Activated naive CD8-positive, alpha-beta T cell treated with anti-CD3 and anti-CD28 coated beads, Interleukin-2, amount 50 U/mL, for 16 hours (primary cell): ENCODE data around the gene SLC16A13.

Source experiments
- DNase-seq: peaks from one replicate; pipeline ENCODE4 v3.0.0-alpha.2; 2020; ENCODE audit warnings: low read depth, low spot score

Gene SLC16A13

GRCh38 chr17:7014261-7014994 is 21.4 kb upstream of the SLC16A13 start:
- peak; percentile 92 for DNase-seq

GRCh38 chr17:7014995-7015958 is 20.5 kb upstream of the SLC16A13 start:
- no peak for DNase-seq

GRCh38 chr17:7016418-7016817 is 19.4 kb upstream of the SLC16A13 start:
- no peak for DNase-seq

- no peak for DNase-seq
Observed at GRCh38 chr17:7016886-7017826, 18.7 kb upstream of the SLC16A13 start.

GRCh38 chr17:7017827-7018200 is 18.0 kb upstream of the SLC16A13 start:
- no peak for DNase-seq

GRCh38 chr17:7018331-7018964 is 17.4 kb upstream of the SLC16A13 start:
- DNase-seq = no peak

- DNase-seq = no peak
Observed at GRCh38 chr17:7019367-7019766, 16.4 kb upstream of the SLC16A13 start.

GRCh38 chr17:7019839-7020519 is 15.8 kb upstream of the SLC16A13 start:
- no peak for DNase-seq

- no peak for DNase-seq
Observed at GRCh38 chr17:7020894-7021664, 14.7 kb upstream of the SLC16A13 start.

- DNase-seq = peak; percentile 57
Observed at GRCh38 chr17:7021993-7022778, 13.6 kb upstream of the SLC16A13 start.

GRCh38 chr17:7022781-7023571 is 12.8 kb upstream of the SLC16A13 start, which contains the start of gene BCL6B:
Gene BCL6B (plus strand): TSS chr17:7023050. CDS start chr17:7023672, 622 bp downstream.
- no peak for DNase-seq

- peak; percentile 74 for DNase-seq
Observed at GRCh38 chr17:7023576-7024401, 12.0 kb upstream of the SLC16A13 start.

GRCh38 chr17:7024402-7024785 is 11.4 kb upstream of the SLC16A13 start:
- DNase-seq = no peak

- DNase-seq = no peak
Observed at GRCh38 chr17:7025245-7025644, 10.6 kb upstream of the SLC16A13 start.

- no peak for DNase-seq
Observed at GRCh38 chr17:7026471-7027115, 9.2 kb upstream of the SLC16A13 start.

- no peak for DNase-seq
Observed at GRCh38 chr17:7027335-7027734, 8.5 kb upstream of the SLC16A13 start.

- no peak for DNase-seq
Observed at GRCh38 chr17:7029096-7029495, 6.7 kb upstream of the SLC16A13 start.
